ENCODE results near the gene KLHDC9.

- TF ChIP-seq CTCF (optimal IDR thresholded peaks at IDR 0.05 in 1 of 3, IDR thresholded peaks at IDR 0.05 in 1 of 3, conservative IDR thresholded peaks at IDR 0.05 in 1 of 3; ENCODE audit: extremely low read depth in 1 of 3, insufficient read depth in 2 of 3, low read length in 3 of 3) (no peak), EZH2 (IDR thresholded peaks at IDR 0.05; ENCODE audit: low read length) (no peak)
These were observed 36.7 kb upstream of the KLHDC9 start for GRCh38 chr1:161061419-161061818.
